Measurements from ENCODE around the gene MARCHF10. TPM values are rescaled to one million over a fixed set of nuclear protein-coding genes. Genes with fewer than 3 reads are reported as not detected.
"Not testable (repeated sequence)": the region's sequence is repeated elsewhere in the genome, so short reads cannot be mapped to it uniquely, and the experiment has no call there.

The MARCHF10 gene
- total RNA-seq, 2 donors from 2014 or later = 29.7 TPM; not detected in 1

DNA sequence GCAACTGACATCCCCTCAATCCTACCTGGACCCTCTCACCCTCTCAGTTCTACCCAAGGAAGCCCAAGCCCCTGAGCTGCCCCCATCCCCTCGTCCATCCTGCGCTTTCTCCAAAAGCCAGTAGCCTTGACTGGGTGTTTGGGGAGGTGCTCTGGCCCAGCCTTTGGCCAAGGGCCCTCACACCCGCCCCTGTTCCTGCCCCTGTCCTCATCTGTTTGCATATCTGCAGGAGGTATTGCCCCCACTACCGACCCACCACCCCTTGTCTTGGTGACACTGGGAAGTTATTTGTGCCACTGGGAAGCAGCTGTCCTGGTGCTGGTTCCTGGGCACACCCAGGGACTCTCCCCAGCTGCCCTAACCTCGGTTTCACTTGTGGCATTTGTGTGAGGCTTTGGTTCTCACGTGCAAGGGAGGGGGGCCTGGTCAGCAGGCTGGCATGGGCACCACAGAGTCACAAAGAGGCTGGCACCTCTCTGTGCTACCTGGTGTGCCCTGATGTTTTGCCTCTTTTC lies 105.3 kb downstream of the MARCHF10 start:
- intact Hi-C loops (cut with DNase I) = loop anchor here (2.0 to 10.0 kb wide), 3 partner anchors 112 to 704 kb away; no protein-coding TSS in a partner anchor

DNA sequence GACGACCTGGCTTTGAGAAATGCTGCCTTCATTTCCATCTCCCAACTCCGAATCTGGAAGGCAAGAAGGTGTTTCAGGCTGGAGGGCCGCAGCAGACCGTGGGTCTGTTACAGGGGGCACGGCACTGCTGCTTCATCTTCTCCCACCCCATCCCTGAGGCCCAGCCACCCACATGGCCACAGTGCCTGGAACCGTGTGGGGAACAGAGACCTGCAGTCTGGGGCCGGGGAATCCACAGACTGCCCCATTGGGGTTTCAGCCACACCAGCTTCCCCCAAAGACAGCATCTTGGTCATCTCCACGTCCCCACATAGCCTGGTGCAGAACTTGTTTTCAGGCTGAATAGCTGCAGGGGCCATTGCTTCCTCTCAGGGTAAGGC lies 106.4 kb downstream of the MARCHF10 start:
- no peak for DNase-seq (ENCODE audit: low spot score)
- H3K36me3 ChIP-seq = no peaks in the 10 kb centered on the region
- WGBS = 87% methylated on average over 8 of the region's 8 CpGs
- no peaks in the 10 kb centered on the region for H3K27me3 ChIP-seq (replicated peaks; ENCODE audit: insufficient read depth)
- peaks cover 5% of the 10 kb centered on the region for H3K4me1 ChIP-seq (replicated peaks)
- no peaks in the 10 kb centered on the region for H3K9me3 ChIP-seq
- intact Hi-C loops (cut with DNase I) = loop anchor here (2.0 to 10.0 kb wide), 3 partner anchors 113 to 706 kb away; no protein-coding TSS in a partner anchor
- no peak for TF ChIP-seq POLR2A (IDR thresholded peaks at IDR 0.05)
- TF ChIP-seq, protein P1, sequence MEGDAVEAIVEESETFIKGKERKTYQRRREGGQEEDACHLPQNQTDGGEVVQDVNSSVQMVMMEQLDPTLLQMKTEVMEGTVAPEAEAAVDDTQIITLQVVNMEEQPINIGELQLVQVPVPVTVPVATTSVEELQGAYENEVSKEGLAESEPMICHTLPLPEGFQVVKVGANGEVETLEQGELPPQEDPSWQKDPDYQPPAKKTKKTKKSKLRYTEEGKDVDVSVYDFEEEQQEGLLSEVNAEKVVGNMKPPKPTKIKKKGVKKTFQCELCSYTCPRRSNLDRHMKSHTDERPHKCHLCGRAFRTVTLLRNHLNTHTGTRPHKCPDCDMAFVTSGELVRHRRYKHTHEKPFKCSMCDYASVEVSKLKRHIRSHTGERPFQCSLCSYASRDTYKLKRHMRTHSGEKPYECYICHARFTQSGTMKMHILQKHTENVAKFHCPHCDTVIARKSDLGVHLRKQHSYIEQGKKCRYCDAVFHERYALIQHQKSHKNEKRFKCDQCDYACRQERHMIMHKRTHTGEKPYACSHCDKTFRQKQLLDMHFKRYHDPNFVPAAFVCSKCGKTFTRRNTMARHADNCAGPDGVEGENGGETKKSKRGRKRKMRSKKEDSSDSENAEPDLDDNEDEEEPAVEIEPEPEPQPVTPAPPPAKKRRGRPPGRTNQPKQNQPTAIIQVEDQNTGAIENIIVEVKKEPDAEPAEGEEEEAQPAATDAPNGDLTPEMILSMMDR (IDR thresholded peaks at IDR 0.05) = no peak
- TF ChIP-seq POLR2AphosphoS5 (IDR thresholded peaks at IDR 0.05) = no peak
- no peak overlapping the region for H3K4me3 ChIP-seq
- no peak overlapping the region for H3K27ac ChIP-seq

More for the DNA sequence above, 105.3 kb downstream of the MARCHF10 start:
- H3K27me3 ChIP-seq (replicated peaks; ENCODE audit: insufficient read depth) = no peaks in the 10 kb centered on the region
- H3K36me3 ChIP-seq = no peaks in the 10 kb centered on the region
- H3K4me1 ChIP-seq (replicated peaks) = peaks cover 5% of the 10 kb centered on the region
- WGBS = 64% methylated on average over 6 of the region's 6 CpGs
- no peak overlapping the region for H3K4me3 ChIP-seq
- DNase-seq (ENCODE audit: low spot score) = no peak
- no peaks in the 10 kb centered on the region for H3K9me3 ChIP-seq
- no peak overlapping the region for H3K27ac ChIP-seq
- TF ChIP-seq, protein P1 (IDR thresholded peaks at IDR 0.05) = no peak

- Histone ChIP-seq H3K4me1 (replicated peaks) (peaks cover 5% of the 10 kb centered on the region), H3K27me3 (replicated peaks; ENCODE audit: insufficient read depth) (no peaks in the 10 kb centered on the region), H3K4me3 (no peak overlapping the region), H3K27ac (no peak overlapping the region), H3K9me3 (no peaks in the 10 kb centered on the region), H3K36me3 (no peaks in the 10 kb centered on the region)
- TF ChIP-seq POLR2AphosphoS5 (IDR thresholded peaks at IDR 0.05) = no peak
- no peak for TF ChIP-seq POLR2A (IDR thresholded peaks at IDR 0.05)
- TF ChIP-seq, protein P1 (IDR thresholded peaks at IDR 0.05) = no peak
- DNase-seq (ENCODE audit: low spot score) = no peak
- WGBS = 73% methylated on average over 12 of the region's 12 CpGs
- intact Hi-C loops (cut with DNase I) = loop anchor here (5.0 to 10.0 kb wide), 2 partner anchors 114 to 706 kb away; no protein-coding TSS in a partner anchor
Measured at GRCh38 chr17:62700964-62701705, 107.0 kb downstream of the MARCHF10 start.

DNA sequence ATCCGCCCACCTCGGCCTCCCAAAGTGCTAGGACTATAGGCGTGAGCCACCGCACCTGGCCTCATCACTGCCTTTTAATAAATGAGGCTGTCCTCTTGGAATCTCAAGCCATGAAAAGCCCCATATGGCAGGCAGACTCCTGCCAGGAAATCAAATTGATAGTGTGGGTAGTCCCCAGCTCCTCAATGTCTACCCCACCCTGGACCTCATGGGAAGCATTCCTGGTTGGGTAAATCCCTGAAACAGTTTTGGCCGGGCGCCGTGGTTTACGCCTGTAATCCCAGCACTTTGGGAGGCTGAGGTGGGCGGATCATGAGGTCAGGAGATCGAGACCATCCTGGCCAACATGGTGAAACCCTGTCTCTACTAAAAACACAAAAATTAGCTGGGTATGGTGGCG lies 109.7 kb downstream of the MARCHF10 start:
- H3K27ac ChIP-seq; DNase-seq (ENCODE audit: low spot score); H3K4me1 ChIP-seq (replicated peaks); H3K36me3 ChIP-seq; H3K27me3 ChIP-seq (replicated peaks; ENCODE audit: insufficient read depth); H3K4me3 ChIP-seq; intact Hi-C loops (cut with DNase I); H3K9me3 ChIP-seq: not testable (repeated sequence)
- WGBS = 84% methylated on average over 11 of the region's 11 CpGs

- TF ChIP-seq, protein P1 (IDR thresholded peaks at IDR 0.05) = no peak
- no peak for TF ChIP-seq POLR2AphosphoS5 (IDR thresholded peaks at IDR 0.05)
- TF ChIP-seq POLR2A (IDR thresholded peaks at IDR 0.05) = no peak
- Histone ChIP-seq H3K9me3 (no peaks in the 10 kb centered on the region), H3K36me3 (no peaks in the 10 kb centered on the region), H3K27me3 (replicated peaks; ENCODE audit: insufficient read depth) (no peaks in the 10 kb centered on the region), H3K4me1 (replicated peaks) (no peaks in the 10 kb centered on the region), H3K4me3 (no peak overlapping the region), H3K27ac (no peak overlapping the region)
- intact Hi-C loops (cut with DNase I) = no loop called here
- 81% methylated on average over 23 of the region's 27 CpGs for WGBS
- DNase-seq (ENCODE audit: low spot score) = no peak
Measured at GRCh38 chr17:62696726-62697490, 111.2 kb downstream of the MARCHF10 start.
